ENCODE measurements around the gene ARID5B.

- TF ChIP-seq CBFB (CRISPR knock-in tag; IDR thresholded peaks at IDR 0.05; ENCODE audit: low read depth) (no peak), NR2C2 (CRISPR knock-in tag; IDR thresholded peaks at IDR 0.05) (no peak), NR3C1 (CRISPR knock-in tag; conservative IDR thresholded peaks at IDR 0.05; ENCODE audit: low read depth) (no peak), ATF3 (CRISPR knock-in tag; conservative IDR thresholded peaks at IDR 0.05) (no peak), ELF4 (CRISPR knock-in tag; IDR thresholded peaks at IDR 0.05; ENCODE audit: low read depth) (no peak), CTCF (IDR thresholded peaks at IDR 0.05) (no peak), ESRRA (CRISPR knock-in tag; IDR thresholded peaks at IDR 0.05; ENCODE audit: borderline replicate concordance) (no peak), E2F5 (CRISPR knock-in tag; IDR thresholded peaks at IDR 0.05) (no peak), PREB (CRISPR knock-in tag; IDR thresholded peaks at IDR 0.05; ENCODE audit: borderline replicate concordance) (no peak)
Measured at GRCh38 chr10:62056698-62057097, 155.2 kb downstream of the ARID5B start.

All from WTC11 (cell line).